Measurements from ENCODE around the gene PROS1. TPM values are rescaled to one million over a fixed set of nuclear protein-coding genes. Genes with fewer than 3 reads are reported as not detected.
"Not testable (repeated sequence)": the region's sequence is repeated elsewhere in the genome, so short reads cannot be mapped to it uniquely, and the experiment has no call there.

PROS1 gene
- total RNA-seq, 2 donors from 2014 or later, result not detected

- not testable (repeated sequence) for DNase-seq (ENCODE audit: low spot score); H3K27ac Mint-ChIP-seq; H3K4me3 Mint-ChIP-seq; H3K36me3 Mint-ChIP-seq; ATAC-seq; H3K27me3 Mint-ChIP-seq; H3K4me1 Mint-ChIP-seq (ENCODE audit: low read depth in 2 of 2)
- H3K9me3 Mint-ChIP-seq, result peaks cover 16% of the 10 kb centered on the region
Measured at GRCh38 chr3:93949958-93950357, 23.7 kb downstream of the PROS1 start.

- not testable (repeated sequence) for ATAC-seq; H3K27me3 Mint-ChIP-seq; H3K4me3 Mint-ChIP-seq; H3K4me1 Mint-ChIP-seq (ENCODE audit: low read depth in 2 of 2); H3K36me3 Mint-ChIP-seq; H3K27ac Mint-ChIP-seq; DNase-seq (ENCODE audit: low spot score); H3K9me3 Mint-ChIP-seq
Measured at GRCh38 chr3:93937485-93937884, 36.2 kb downstream of the PROS1 start.

- H3K36me3 Mint-ChIP-seq, result no peaks in the 10 kb centered on the region
- H3K9me3 Mint-ChIP-seq, result no peaks in the 10 kb centered on the region
- ATAC-seq (no peak), DNase-seq (ENCODE audit: low spot score) (no peak)
- no peak overlapping the region for H3K4me3 Mint-ChIP-seq
- H3K4me1 Mint-ChIP-seq (ENCODE audit: low read depth in 2 of 2), result no peaks in the 10 kb centered on the region
- H3K27me3 Mint-ChIP-seq, result no peaks in the 10 kb centered on the region
- H3K27ac Mint-ChIP-seq, result no peak overlapping the region
Measured at GRCh38 chr3:93936549-93936948, 37.1 kb downstream of the PROS1 start.

GRCh38 chr3:93934366-93935046 is 39.2 kb downstream of the PROS1 start:
- Mint-ChIP-seq H3K36me3 (no peaks in the 10 kb centered on the region), H3K9me3 (no peaks in the 10 kb centered on the region), H3K4me3 (no peak overlapping the region), H3K27me3 (no peaks in the 10 kb centered on the region), H3K27ac (no peak overlapping the region), H3K4me1 (ENCODE audit: low read depth in 2 of 2) (no peaks in the 10 kb centered on the region)
- ATAC-seq (no peak), DNase-seq (ENCODE audit: low spot score) (no peak)

GRCh38 chr3:93931597-93932229 is 42.0 kb downstream of the PROS1 start:
- Mint-ChIP-seq H3K4me3 (no peak overlapping the region), H3K4me1 (ENCODE audit: low read depth in 2 of 2) (no peaks in the 10 kb centered on the region), H3K27ac (no peak overlapping the region), H3K27me3 (no peaks in the 10 kb centered on the region), H3K9me3 (no peaks in the 10 kb centered on the region), H3K36me3 (no peaks in the 10 kb centered on the region)
- ATAC-seq, result no peak
- no peak for DNase-seq (ENCODE audit: low spot score)

GRCh38 chr3:93930041-93930440 is 43.7 kb downstream of the PROS1 start:
- Mint-ChIP-seq H3K4me1 (ENCODE audit: low read depth in 2 of 2) (no peaks in the 10 kb centered on the region), H3K4me3 (no peak overlapping the region), H3K27ac (no peak overlapping the region), H3K9me3 (no peaks in the 10 kb centered on the region), H3K27me3 (no peaks in the 10 kb centered on the region), H3K36me3 (no peaks in the 10 kb centered on the region)
- DNase-seq (ENCODE audit: low spot score) (no peak), ATAC-seq (no peak)

GRCh38 chr3:93926789-93927188 is 46.9 kb downstream of the PROS1 start:
- ATAC-seq, result no peak
- no peak overlapping the region for H3K4me3 Mint-ChIP-seq
- DNase-seq (ENCODE audit: low spot score), result no peak
- H3K36me3 Mint-ChIP-seq, result no peaks in the 10 kb centered on the region
- no peak overlapping the region for H3K27ac Mint-ChIP-seq
- H3K4me1 Mint-ChIP-seq (ENCODE audit: low read depth in 2 of 2), result no peaks in the 10 kb centered on the region
- no peaks in the 10 kb centered on the region for H3K9me3 Mint-ChIP-seq
- H3K27me3 Mint-ChIP-seq, result no peaks in the 10 kb centered on the region

- H3K36me3 Mint-ChIP-seq, result no peaks in the 10 kb centered on the region
Measured at GRCh38 chr3:93924491-93924890, 49.2 kb downstream of the PROS1 start.

GRCh38 chr3:93923006-93923405 is 50.7 kb downstream of the PROS1 start:
- ATAC-seq, result no peak
- Mint-ChIP-seq H3K27ac (no peak overlapping the region), H3K27me3 (no peaks in the 10 kb centered on the region), H3K9me3 (no peaks in the 10 kb centered on the region), H3K4me1 (ENCODE audit: low read depth in 2 of 2) (no peaks in the 10 kb centered on the region), H3K4me3 (no peak overlapping the region), H3K36me3 (no peaks in the 10 kb centered on the region)
- no peak for DNase-seq (ENCODE audit: low spot score)

More at GRCh38 chr3:93924491-93924890, 49.2 kb downstream of the PROS1 start:
- Mint-ChIP-seq H3K27me3 (no peaks in the 10 kb centered on the region), H3K4me3 (no peak overlapping the region), H3K27ac (no peak overlapping the region), H3K4me1 (ENCODE audit: low read depth in 2 of 2) (no peaks in the 10 kb centered on the region), H3K9me3 (no peaks in the 10 kb centered on the region)
- ATAC-seq, result no peak
- no peak for DNase-seq (ENCODE audit: low spot score)

GRCh38 chr3:93917546-93918029 is 56.1 kb downstream of the PROS1 start:
- H3K27ac Mint-ChIP-seq; H3K9me3 Mint-ChIP-seq; H3K4me3 Mint-ChIP-seq; H3K4me1 Mint-ChIP-seq (ENCODE audit: low read depth in 2 of 2); H3K27me3 Mint-ChIP-seq; ATAC-seq; H3K36me3 Mint-ChIP-seq; DNase-seq (ENCODE audit: low spot score): not testable (repeated sequence)

- not testable (repeated sequence) for H3K4me1 Mint-ChIP-seq (ENCODE audit: low read depth in 2 of 2); DNase-seq (ENCODE audit: low spot score); H3K36me3 Mint-ChIP-seq; H3K27me3 Mint-ChIP-seq; ATAC-seq; H3K4me3 Mint-ChIP-seq; H3K27ac Mint-ChIP-seq; H3K9me3 Mint-ChIP-seq
Measured at GRCh38 chr3:93913623-93914022, 60.1 kb downstream of the PROS1 start.

- Mint-ChIP-seq H3K9me3 (peaks cover 4% of the 10 kb centered on the region), H3K27me3 (no peaks in the 10 kb centered on the region), H3K27ac (no peak overlapping the region), H3K36me3 (no peaks in the 10 kb centered on the region), H3K4me1 (ENCODE audit: low read depth in 2 of 2) (no peaks in the 10 kb centered on the region), H3K4me3 (no peak overlapping the region)
- ATAC-seq (no peak), DNase-seq (ENCODE audit: low spot score) (no peak)
Measured at GRCh38 chr3:93911206-93911605, 62.5 kb downstream of the PROS1 start.

- no peak for ATAC-seq
- Mint-ChIP-seq H3K4me3 (no peak overlapping the region), H3K36me3 (no peaks in the 10 kb centered on the region), H3K9me3 (peaks cover 4% of the 10 kb centered on the region), H3K27ac (no peak overlapping the region), H3K4me1 (ENCODE audit: low read depth in 2 of 2) (no peaks in the 10 kb centered on the region), H3K27me3 (no peaks in the 10 kb centered on the region)
- DNase-seq (ENCODE audit: low spot score), result no peak
Measured at GRCh38 chr3:93910097-93910496, 63.6 kb downstream of the PROS1 start.

GRCh38 chr3:93907132-93907531 is 66.6 kb downstream of the PROS1 start:
- peaks cover 4% of the 10 kb centered on the region for H3K9me3 Mint-ChIP-seq
- H3K36me3 Mint-ChIP-seq, result no peaks in the 10 kb centered on the region
- no peak for DNase-seq (ENCODE audit: low spot score)
- H3K4me1 Mint-ChIP-seq (ENCODE audit: low read depth in 2 of 2), result no peaks in the 10 kb centered on the region
- ATAC-seq, result no peak
- H3K27me3 Mint-ChIP-seq, result no peaks in the 10 kb centered on the region
- no peak overlapping the region for H3K4me3 Mint-ChIP-seq
- H3K27ac Mint-ChIP-seq, result no peak overlapping the region

All from natural killer cell treated with Interleukin-12 subunit alpha and Interleukin-12 subunit beta and Interleukin-15 and Interleukin-18, amount 100 ng/mL, for 72 hours (primary cell).